Calu3 (cell line): ENCODE measurements around the gene CFAP61. TPM values are rescaled to one million over a fixed set of nuclear protein-coding genes. Genes with fewer than 3 reads are reported as not detected.

Experiments used
- BruUV-seq: library from RNA; stranded (reverse); fragments of 400-500 nt; replicated peaks from 2 replicates; lab custom pipeline; 2021; lab: Mats Ljungman, UMichigan
- CTCF ChIA-PET: fragments of 300-600 bp; sonication (Branson Sonifier 250); formaldehyde crosslinking; loops from one replicate; lab custom pipeline; 2022; ENCODE audit warnings: antibody characterized with exemption; lab: Charles Lee
- DNase-seq: peaks from one replicate; pipeline ENCODE4 v3.0.0; 2022
- H3K27ac Mint-ChIP-seq: one replicate; pipeline ENCODE4 v1.8.0; 2022; ENCODE audit warnings: mixed read lengths; ENCODE audit not compliant: unreplicated experiment
- H3K27me3 Mint-ChIP-seq: one replicate; pipeline ENCODE4 v1.8.0; 2022; ENCODE audit warnings: mixed read lengths; ENCODE audit not compliant: unreplicated experiment
- H3K36me3 Mint-ChIP-seq: one replicate; pipeline ENCODE4 v1.8.0; 2022; ENCODE audit warnings: mild to moderate bottlenecking, moderate library complexity, mixed read lengths; ENCODE audit not compliant: insufficient read depth, unreplicated experiment
- H3K4me1 Mint-ChIP-seq: one replicate; pipeline ENCODE4 v1.8.0; 2022; ENCODE audit warnings: mild to moderate bottlenecking, low read depth, mixed read lengths; ENCODE audit not compliant: unreplicated experiment
- H3K4me3 Mint-ChIP-seq: one replicate; pipeline ENCODE4 v1.8.0; 2022; ENCODE audit warnings: mild to moderate bottlenecking, low read depth, moderate library complexity, mixed read lengths; ENCODE audit not compliant: unreplicated experiment
- H3K9me3 Mint-ChIP-seq: one replicate; pipeline ENCODE4 v1.8.0; 2022; ENCODE audit warnings: low read depth, mixed read lengths; ENCODE audit not compliant: unreplicated experiment
- CTCF ChIP-seq: fragments of 200-600 bp; IDR thresholded peaks from one replicate; pipeline ENCODE4 v1.8.0; 2022; ENCODE audit warnings: antibody characterized with exemption; ENCODE audit not compliant: unreplicated experiment
- intact Hi-C: fragments of 100-400 bp; cut with micrococcal nuclease; formaldehyde crosslinking; loops from one replicate; pipeline ENCODE4 v1.10.0; 2022; ENCODE audit not compliant: unreplicated experiment
- total RNA-seq: library from RNA; stranded (reverse); gene quantifications from 2 replicates; pipeline ENCODE4 v1.2.3, GENCODE V29; 2022

CFAP61 gene
- total RNA-seq, 1 experiment from 2014 or later, result not detected

DNA sequence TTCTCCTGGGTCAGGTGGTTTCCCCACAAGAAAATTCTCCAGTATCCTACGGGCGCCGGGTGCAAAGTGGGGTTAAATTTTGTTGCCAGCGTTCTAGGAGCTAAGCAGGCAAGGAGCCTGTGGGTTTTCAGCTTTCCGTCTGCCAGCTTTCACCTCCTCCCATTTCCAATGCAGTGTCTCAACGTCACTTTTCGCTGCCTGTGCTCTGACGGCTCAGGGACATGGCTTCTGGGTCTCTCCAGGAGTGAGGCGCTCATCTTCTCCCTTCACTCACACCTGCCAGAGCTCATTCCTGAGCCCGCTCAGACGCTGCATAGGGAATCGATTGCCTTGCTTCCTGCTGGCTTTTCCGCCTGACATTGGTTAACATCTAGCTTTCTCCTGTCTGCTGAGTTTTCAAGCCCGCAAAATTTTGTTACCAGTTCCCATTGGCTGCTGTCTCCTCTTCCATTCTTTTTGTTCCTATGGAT is 42.5 kb upstream of the CFAP61 start:
- intact Hi-C loops, result no loop called here
- H3K4me1 Mint-ChIP-seq, result no peaks in the 10 kb centered on the region
- no peaks in the 10 kb centered on the region for H3K27me3 Mint-ChIP-seq
- no peaks in the 10 kb centered on the region for H3K9me3 Mint-ChIP-seq
- H3K36me3 Mint-ChIP-seq, result no peaks in the 10 kb centered on the region
- H3K27ac Mint-ChIP-seq, result no peak overlapping the region
- H3K4me3 Mint-ChIP-seq, result no peak overlapping the region
- TF ChIP-seq CTCF, result no peak
- no TSS peak for BruUV-seq
- CTCF ChIA-PET, result no interaction called here
- DNase-seq, result no peak

DNA sequence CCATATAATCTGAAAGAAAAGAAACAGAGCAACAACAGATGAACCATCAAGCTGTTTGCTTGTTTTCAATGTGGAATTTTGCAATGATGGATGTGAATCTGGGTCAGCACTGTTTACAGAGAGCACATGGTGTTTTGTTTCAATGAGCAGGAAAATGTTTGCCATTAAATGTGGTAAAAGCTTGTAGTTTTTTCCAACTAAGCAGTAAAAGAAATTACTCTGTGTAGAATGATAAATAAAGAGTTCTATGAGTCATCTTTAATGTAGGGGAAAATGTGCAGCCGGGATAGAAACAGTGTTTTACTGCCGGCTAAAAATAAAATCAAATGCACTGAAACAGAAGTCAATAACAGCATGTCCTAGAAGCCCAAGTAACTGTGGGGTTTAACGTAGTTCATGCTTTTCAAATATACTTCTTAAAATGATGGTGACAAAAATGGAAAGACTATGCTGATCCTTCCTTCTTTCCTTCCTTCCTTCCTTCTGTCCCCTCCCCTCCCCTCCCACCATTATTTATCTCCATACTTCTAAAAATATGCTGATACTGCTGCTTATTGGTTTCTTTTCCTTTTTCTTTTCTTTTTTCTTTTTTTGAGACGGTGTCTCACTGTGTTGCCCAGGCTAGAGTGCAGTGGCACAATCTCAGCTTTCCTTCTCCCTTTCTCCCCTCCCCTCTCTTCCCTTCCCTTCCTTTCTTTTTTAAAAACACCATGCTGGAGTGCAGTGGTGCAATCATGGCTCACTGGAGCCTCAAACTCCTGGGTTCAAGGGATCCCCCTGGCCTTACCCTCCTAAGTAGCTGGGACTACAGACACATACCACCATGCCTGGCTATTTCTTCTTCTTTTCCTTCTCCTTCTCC is 41.5 kb upstream of the CFAP61 start:
- Mint-ChIP-seq H3K9me3 (no peaks in the 10 kb centered on the region), H3K4me1 (no peaks in the 10 kb centered on the region)

DNA sequence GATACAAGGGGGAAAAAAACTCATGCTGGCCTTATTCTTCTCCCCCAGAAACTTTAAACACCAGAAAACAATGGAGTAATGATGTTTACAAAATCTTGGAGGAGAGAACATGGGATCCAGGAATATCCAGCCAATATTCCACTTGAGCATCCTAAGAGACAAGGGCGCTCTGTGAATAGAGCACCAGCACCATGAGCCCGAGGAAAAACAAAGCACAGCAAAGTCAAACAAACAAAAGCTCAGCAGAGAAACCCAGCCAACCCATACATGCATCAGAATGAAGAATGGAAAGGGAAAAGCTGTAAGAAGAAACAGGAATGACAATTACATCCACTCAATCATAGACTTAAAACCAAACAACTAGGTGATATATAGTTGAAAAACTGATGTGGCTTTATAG is 39.8 kb upstream of the CFAP61 start:
- H3K4me1 Mint-ChIP-seq, result no peaks in the 10 kb centered on the region
- DNase-seq, result no peak
- no TSS peak for BruUV-seq

More for the DNA sequence above, 41.5 kb upstream of the CFAP61 start:
- no peaks in the 10 kb centered on the region for H3K27me3 Mint-ChIP-seq
- BruUV-seq, result no TSS peak
- TF ChIP-seq CTCF, result no peak
- DNase-seq, result no peak
- no peaks in the 10 kb centered on the region for H3K36me3 Mint-ChIP-seq
- CTCF ChIA-PET, result no interaction called here
- no peak overlapping the region for H3K4me3 Mint-ChIP-seq
- H3K27ac Mint-ChIP-seq, result no peak overlapping the region
- intact Hi-C loops, result no loop called here

GRCh38 chr20:20014659-20015058 is 37.7 kb upstream of the CFAP61 start:
- CTCF ChIA-PET, result no interaction called here
- no peak for DNase-seq
- Mint-ChIP-seq H3K4me1 (peaks cover 9% of the 10 kb centered on the region), H3K27me3 (no peaks in the 10 kb centered on the region), H3K9me3 (no peaks in the 10 kb centered on the region), H3K4me3 (no peak overlapping the region), H3K36me3 (peaks cover 13% of the 10 kb centered on the region), H3K27ac (no peak overlapping the region)
- BruUV-seq, result no TSS peak
- intact Hi-C loops, result no loop called here
- TF ChIP-seq CTCF, result no peak

More for the DNA sequence above, 39.8 kb upstream of the CFAP61 start:
- Mint-ChIP-seq H3K9me3 (no peaks in the 10 kb centered on the region), H3K4me3 (no peak overlapping the region), H3K36me3 (peaks cover 9% of the 10 kb centered on the region), H3K27me3 (no peaks in the 10 kb centered on the region), H3K27ac (no peak overlapping the region)
- TF ChIP-seq CTCF, result no peak
- intact Hi-C loops, result no loop called here
- CTCF ChIA-PET, result no interaction called here
